Activated CD8-positive, alpha-beta T cell treated with anti-CD3 and anti-CD28 coated beads, Interleukin-2, amount 10 ng/mL, durations not matched to agents 7 days and 5 days (primary cell): ENCODE data around the gene TNRC6A. TPM values are rescaled to one million over a fixed set of nuclear protein-coding genes. Genes with fewer than 3 reads are reported as not detected.

ENCODE experiments used
- ATAC-seq: fragments of 150-1000 bp; cut with Tn5 transposase; one replicate; pipeline ENCODE4 v1.10.0; 2021; ENCODE audit warnings: moderate library complexity
- CTCF ChIA-PET: fragments of 350-600 bp; sonication (Branson Sonifier 250); formaldehyde crosslinking; loops from one replicate; lab custom pipeline; 2021; ENCODE audit warnings: antibody characterized with exemption; lab: Charles Lee
- POLR2A ChIA-PET: fragments of 350-600 bp; sonication (Branson Sonifier 250); formaldehyde crosslinking; loops from one replicate; lab custom pipeline; 2021; ENCODE audit warnings: antibody characterized with exemption; lab: Charles Lee
- DNase-seq: peaks from one replicate; pipeline ENCODE4 v3.0.0-alpha.2; 2020
- H3K27ac Mint-ChIP-seq: one replicate; pipeline ENCODE4 v1.8.0; 2021; ENCODE audit warnings: mild to moderate bottlenecking, mixed read lengths
- H3K27me3 Mint-ChIP-seq: one replicate; pipeline ENCODE4 v1.8.0; 2021; ENCODE audit warnings: low read depth, mixed read lengths
- H3K36me3 Mint-ChIP-seq: one replicate; pipeline ENCODE4 v1.8.0; 2021; ENCODE audit warnings: low read depth, mixed read lengths
- H3K4me1 Mint-ChIP-seq: one replicate; pipeline ENCODE4 v1.8.0; 2021; ENCODE audit warnings: low read depth, mixed read lengths
- H3K4me3 Mint-ChIP-seq: one replicate; pipeline ENCODE4 v1.8.0; 2021; ENCODE audit warnings: mild to moderate bottlenecking, mixed read lengths
- H3K9me3 Mint-ChIP-seq: one replicate; pipeline ENCODE4 v1.8.0; 2022; ENCODE audit warnings: mixed read lengths; ENCODE audit not compliant: insufficient read depth
- total RNA-seq, 2 experiments: library from RNA; stranded (reverse); gene quantifications; one replicate each; pipeline ENCODE4 v1.2.3, GENCODE V29; 2021

The TNRC6A gene
- total RNA-seq, 2 experiments from 2014 or later: 28.8 to 28.9 TPM

GRCh38 chr16:24764916-24765315 lies 35.5 kb downstream of the TNRC6A start:
- ChIA-PET CTCF (interaction anchor here (1.0 kb wide), 1 partner anchor 14 kb away, joined by 3 read pairs; no protein-coding TSS in a partner anchor), POLR2A (interaction anchor here (0.6 kb wide), 1 partner anchor 332 kb away, joined by 3 read pairs; no protein-coding TSS in a partner anchor)
- Mint-ChIP-seq H3K4me3 (no peak overlapping the region), H3K27ac (no peak overlapping the region), H3K4me1 (no peaks in the 10 kb centered on the region), H3K36me3 (peaks cover 17% of the 10 kb centered on the region), H3K9me3 (no peaks in the 10 kb centered on the region), H3K27me3 (no peaks in the 10 kb centered on the region)
- DNase-seq: no peak
- no peak for ATAC-seq

- Mint-ChIP-seq H3K27ac (no peak overlapping the region), H3K36me3 (peaks cover 17% of the 10 kb centered on the region), H3K27me3 (no peaks in the 10 kb centered on the region), H3K4me3 (no peak overlapping the region), H3K9me3 (no peaks in the 10 kb centered on the region), H3K4me1 (no peaks in the 10 kb centered on the region)
- no peak for DNase-seq
- POLR2A ChIA-PET: no interaction called here
- CTCF ChIA-PET: interaction anchor here (1.0 kb wide), 1 partner anchor 15 kb away, joined by 3 read pairs; no protein-coding TSS in a partner anchor
- no peak for ATAC-seq
Measured at GRCh38 chr16:24766057-24766456, 36.6 kb downstream of the TNRC6A start.

GRCh38 chr16:24769806-24770205 lies 40.4 kb downstream of the TNRC6A start:
- no peaks in the 10 kb centered on the region for H3K4me1 Mint-ChIP-seq
- no peak for DNase-seq
- CTCF ChIA-PET: no interaction called here
- POLR2A ChIA-PET: no interaction called here
- no peak overlapping the region for H3K4me3 Mint-ChIP-seq
- peaks cover 19% of the 10 kb centered on the region for H3K36me3 Mint-ChIP-seq
- H3K27ac Mint-ChIP-seq: no peak overlapping the region
- H3K27me3 Mint-ChIP-seq: no peaks in the 10 kb centered on the region
- no peak for ATAC-seq
- no peaks in the 10 kb centered on the region for H3K9me3 Mint-ChIP-seq

- H3K27me3 Mint-ChIP-seq: no peaks in the 10 kb centered on the region
- CTCF ChIA-PET: no interaction called here
- peaks cover 14% of the 10 kb centered on the region for H3K36me3 Mint-ChIP-seq
- H3K4me3 Mint-ChIP-seq: no peak overlapping the region
- ATAC-seq (no peak), DNase-seq (no peak)
- POLR2A ChIA-PET: interaction anchor here (0.7 kb wide), 1 partner anchor 581 kb away, joined by 3 read pairs; no protein-coding TSS in a partner anchor
- no peaks in the 10 kb centered on the region for H3K9me3 Mint-ChIP-seq
- H3K4me1 Mint-ChIP-seq: no peaks in the 10 kb centered on the region
- H3K27ac Mint-ChIP-seq: no peak overlapping the region
Measured at GRCh38 chr16:24771132-24771778, 41.8 kb downstream of the TNRC6A start.

GRCh38 chr16:24771779-24772157 lies 42.3 kb downstream of the TNRC6A start:
- ATAC-seq: no peak
- Mint-ChIP-seq H3K9me3 (no peaks in the 10 kb centered on the region), H3K4me3 (no peak overlapping the region), H3K4me1 (no peaks in the 10 kb centered on the region), H3K36me3 (peaks cover 14% of the 10 kb centered on the region), H3K27ac (no peak overlapping the region), H3K27me3 (no peaks in the 10 kb centered on the region)
- POLR2A ChIA-PET: no interaction called here
- no peak for DNase-seq
- CTCF ChIA-PET: no interaction called here

- Mint-ChIP-seq H3K4me1 (no peaks in the 10 kb centered on the region), H3K9me3 (no peaks in the 10 kb centered on the region), H3K4me3 (no peak overlapping the region), H3K27me3 (no peaks in the 10 kb centered on the region), H3K27ac (no peak overlapping the region), H3K36me3 (peaks cover 23% of the 10 kb centered on the region)
- DNase-seq: no peak
- ChIA-PET POLR2A (no interaction called here), CTCF (no interaction called here)
- no peak for ATAC-seq
Measured at GRCh38 chr16:24773771-24774427, 44.4 kb downstream of the TNRC6A start.

GRCh38 chr16:24774510-24774909 lies 45.1 kb downstream of the TNRC6A start:
- Mint-ChIP-seq H3K27me3 (no peaks in the 10 kb centered on the region), H3K4me1 (no peaks in the 10 kb centered on the region), H3K36me3 (peaks cover 27% of the 10 kb centered on the region), H3K4me3 (no peak overlapping the region), H3K9me3 (no peaks in the 10 kb centered on the region), H3K27ac (no peak overlapping the region)
- DNase-seq: no peak
- ChIA-PET CTCF (no interaction called here), POLR2A (no interaction called here)
- no peak for ATAC-seq

GRCh38 chr16:24775455-24775854 lies 46.0 kb downstream of the TNRC6A start:
- POLR2A ChIA-PET: no interaction called here

GRCh38 chr16:24776501-24777220 lies 47.2 kb downstream of the TNRC6A start:
- Mint-ChIP-seq H3K27me3 (no peaks in the 10 kb centered on the region), H3K9me3 (no peaks in the 10 kb centered on the region), H3K4me1 (no peaks in the 10 kb centered on the region), H3K36me3 (peaks cover 38% of the 10 kb centered on the region), H3K27ac (no peak overlapping the region), H3K4me3 (no peak overlapping the region)
- ATAC-seq (no peak), DNase-seq (no peak)
- ChIA-PET POLR2A (no interaction called here), CTCF (no interaction called here)

More at GRCh38 chr16:24775455-24775854, 46.0 kb downstream of the TNRC6A start:
- CTCF ChIA-PET: no interaction called here
- peaks cover 31% of the 10 kb centered on the region for H3K36me3 Mint-ChIP-seq
- no peaks in the 10 kb centered on the region for H3K27me3 Mint-ChIP-seq
- no peak overlapping the region for H3K27ac Mint-ChIP-seq
- no peak for ATAC-seq
- H3K4me1 Mint-ChIP-seq: no peaks in the 10 kb centered on the region
- H3K4me3 Mint-ChIP-seq: no peak overlapping the region
- H3K9me3 Mint-ChIP-seq: no peaks in the 10 kb centered on the region
- DNase-seq: no peak

- no peaks in the 10 kb centered on the region for H3K27me3 Mint-ChIP-seq
- ChIA-PET POLR2A (no interaction called here), CTCF (no interaction called here)
- no peak overlapping the region for H3K27ac Mint-ChIP-seq
- H3K9me3 Mint-ChIP-seq: no peaks in the 10 kb centered on the region
- no peak for DNase-seq
- no peak overlapping the region for H3K4me3 Mint-ChIP-seq
- H3K36me3 Mint-ChIP-seq: peaks cover 45% of the 10 kb centered on the region
- no peaks in the 10 kb centered on the region for H3K4me1 Mint-ChIP-seq
- ATAC-seq: no peak
Measured at GRCh38 chr16:24778671-24779070, 49.2 kb downstream of the TNRC6A start.

GRCh38 chr16:24781256-24781655 lies 51.8 kb downstream of the TNRC6A start:
- H3K4me3 Mint-ChIP-seq: no peak overlapping the region
- POLR2A ChIA-PET: no interaction called here
- no peak for DNase-seq
- H3K9me3 Mint-ChIP-seq: no peaks in the 10 kb centered on the region
- H3K36me3 Mint-ChIP-seq: peaks cover 40% of the 10 kb centered on the region
- no peaks in the 10 kb centered on the region for H3K4me1 Mint-ChIP-seq
- H3K27ac Mint-ChIP-seq: no peak overlapping the region
- H3K27me3 Mint-ChIP-seq: no peaks in the 10 kb centered on the region
- ATAC-seq: no peak
- CTCF ChIA-PET: no interaction called here

- ATAC-seq (no peak), DNase-seq (no peak)
- POLR2A ChIA-PET: no interaction called here
- H3K9me3 Mint-ChIP-seq: no peaks in the 10 kb centered on the region
- H3K27me3 Mint-ChIP-seq: no peaks in the 10 kb centered on the region
- CTCF ChIA-PET: no interaction called here
- no peak overlapping the region for H3K27ac Mint-ChIP-seq
- no peaks in the 10 kb centered on the region for H3K4me1 Mint-ChIP-seq
- H3K36me3 Mint-ChIP-seq: peaks cover 24% of the 10 kb centered on the region
- no peak overlapping the region for H3K4me3 Mint-ChIP-seq
Measured at GRCh38 chr16:24784121-24784520, 54.7 kb downstream of the TNRC6A start.
